Measurements from ENCODE around the gene DOK5.

- TF ChIP-seq, protein P1, sequence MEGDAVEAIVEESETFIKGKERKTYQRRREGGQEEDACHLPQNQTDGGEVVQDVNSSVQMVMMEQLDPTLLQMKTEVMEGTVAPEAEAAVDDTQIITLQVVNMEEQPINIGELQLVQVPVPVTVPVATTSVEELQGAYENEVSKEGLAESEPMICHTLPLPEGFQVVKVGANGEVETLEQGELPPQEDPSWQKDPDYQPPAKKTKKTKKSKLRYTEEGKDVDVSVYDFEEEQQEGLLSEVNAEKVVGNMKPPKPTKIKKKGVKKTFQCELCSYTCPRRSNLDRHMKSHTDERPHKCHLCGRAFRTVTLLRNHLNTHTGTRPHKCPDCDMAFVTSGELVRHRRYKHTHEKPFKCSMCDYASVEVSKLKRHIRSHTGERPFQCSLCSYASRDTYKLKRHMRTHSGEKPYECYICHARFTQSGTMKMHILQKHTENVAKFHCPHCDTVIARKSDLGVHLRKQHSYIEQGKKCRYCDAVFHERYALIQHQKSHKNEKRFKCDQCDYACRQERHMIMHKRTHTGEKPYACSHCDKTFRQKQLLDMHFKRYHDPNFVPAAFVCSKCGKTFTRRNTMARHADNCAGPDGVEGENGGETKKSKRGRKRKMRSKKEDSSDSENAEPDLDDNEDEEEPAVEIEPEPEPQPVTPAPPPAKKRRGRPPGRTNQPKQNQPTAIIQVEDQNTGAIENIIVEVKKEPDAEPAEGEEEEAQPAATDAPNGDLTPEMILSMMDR (IDR thresholded peaks at IDR 0.05), result no peak
- TF ChIP-seq POLR2A (IDR thresholded peaks at IDR 0.05), result no peak
These were observed 193.6 kb downstream of the DOK5 start for GRCh38 chr20:54669040-54669363.
